Loucy (cell line): ENCODE results near the gene TIGD4.

ENCODE experiments used
- H2AFZ ChIP-seq: fragments of 200-600 bp; sonication (generic); 2 replicates; pipeline ENCODE4 v1.6.0; 2016; ENCODE audit warnings: antibody characterized with exemption, mild to moderate bottlenecking, low read length, moderate library complexity
- H3F3A ChIP-seq: fragments of 200-600 bp; 2 replicates; pipeline ENCODE4 v1.6.0; 2016; ENCODE audit warnings: antibody characterized with exemption, low read depth, mild to moderate bottlenecking
- H3K27me3 ChIP-seq: fragments of 200-600 bp; sonication (generic); 2 replicates; pipeline ENCODE4 v1.6.1; 2014; ENCODE audit warnings: low read length, mild to moderate bottlenecking; ENCODE audit not compliant: insufficient read depth, poor library complexity, severe bottlenecking
- H3K36me3 ChIP-seq: fragments of 200-600 bp; sonication (generic); 2 replicates; pipeline ENCODE4 v1.6.1; 2016; ENCODE audit warnings: low read length; ENCODE audit not compliant: insufficient read depth
- H3K4me1 ChIP-seq: fragments of 200-600 bp; sonication (generic); 2 replicates; pipeline ENCODE4 v1.5.1; 2014; ENCODE audit warnings: low read length, mild to moderate bottlenecking; ENCODE audit not compliant: insufficient read depth, poor library complexity, severe bottlenecking
- H3K4me2 ChIP-seq: fragments of 200-600 bp; sonication (generic); 2 replicates; pipeline ENCODE4 v1.6.0; 2014; ENCODE audit warnings: antibody characterized with exemption, low read length, low read depth, mild to moderate bottlenecking; ENCODE audit not compliant: poor library complexity, severe bottlenecking
- H3K4me3 ChIP-seq: fragments of 200-600 bp; sonication (generic); 2 replicates; pipeline ENCODE4 v1.5.1; 2014; ENCODE audit warnings: low read length, mild to moderate bottlenecking, mixed read lengths; ENCODE audit not compliant: poor library complexity, severe bottlenecking
- H3K79me2 ChIP-seq: fragments of 200-600 bp; sonication (generic); 2 replicates; pipeline ENCODE4 v1.6.1; 2014; ENCODE audit warnings: low read length; ENCODE audit not compliant: insufficient read depth
- H3K9ac ChIP-seq: fragments of 200-600 bp; sonication (generic); 2 replicates; pipeline ENCODE4 v1.6.0; 2014; ENCODE audit warnings: mild to moderate bottlenecking, low read depth, low read length, moderate library complexity; ENCODE audit not compliant: poor library complexity, severe bottlenecking
- H3K9me2 ChIP-seq: fragments of 200-600 bp; sonication (generic); replicated peaks from 2 replicates; pipeline ENCODE4 v1.6.1; 2016; ENCODE audit warnings: low read depth, low read length, mixed read lengths
- H3K9me3 ChIP-seq: fragments of 200-600 bp; sonication (generic); 2 replicates; pipeline ENCODE4 v1.6.1; 2014; ENCODE audit warnings: mild to moderate bottlenecking, antibody characterized with exemption, low read length, low read depth; ENCODE audit not compliant: insufficient read depth
- H4K20me1 ChIP-seq: fragments of 200-600 bp; sonication (generic); 2 replicates; pipeline ENCODE4 v1.6.0; 2014; ENCODE audit warnings: antibody characterized with exemption, low read length, mild to moderate bottlenecking; ENCODE audit not compliant: insufficient read depth, poor library complexity, severe bottlenecking
- EZH2phosphoT487 ChIP-seq: fragments of 200-600 bp; IDR thresholded peaks from 2 replicates; pipeline ENCODE4 v1.6.1; 2018; ENCODE audit warnings: antibody characterized with exemption, mild to moderate bottlenecking, moderate library complexity, borderline replicate concordance
- TF ChIP-seq, protein P1 (sequence below): fragments of 200-600 bp; sonication (generic); conservative IDR thresholded peaks from 2 replicates; pipeline ENCODE4 v1.5.1; 2014; ENCODE audit warnings: mild to moderate bottlenecking, antibody characterized with exemption, low read length

TIGD4 gene

DNA sequence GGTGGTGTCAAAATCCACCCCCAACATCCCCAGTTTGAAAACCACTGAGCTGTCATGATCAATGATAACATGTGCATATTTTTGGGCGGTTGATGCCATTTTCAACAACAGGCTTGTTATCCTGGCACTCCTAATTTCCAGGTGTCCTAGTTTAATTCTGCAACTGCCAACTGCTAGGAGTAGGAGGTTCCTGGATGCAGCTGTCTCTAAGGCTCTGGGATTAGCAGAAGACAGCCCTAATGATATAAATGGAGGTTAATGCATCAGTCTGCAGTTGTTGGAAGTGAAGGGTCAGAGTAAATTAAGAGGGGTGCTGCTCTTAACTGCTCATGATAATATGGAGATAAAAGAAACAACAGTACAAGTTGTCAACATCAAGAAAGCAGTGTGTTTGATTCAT, 24.0 kb upstream of the TIGD4 start:
- Histone ChIP-seq H3K4me2 (no peak overlapping the region), H3K9me2 (no peaks in the 10 kb centered on the region), H3F3A (peaks cover 4% of the 10 kb centered on the region; the same call in 1 of the 2 replicates), H3K9ac (no peak overlapping the region), H3K4me1 (peaks cover 70% of the 10 kb centered on the region), H4K20me1 (peaks cover 6% of the 10 kb centered on the region), H3K79me2 (peaks cover 85% of the 10 kb centered on the region), H3K27me3 (no peaks in the 10 kb centered on the region), H3K36me3 (0 out of 2 replicates have a peak, but pooled peaks cover 2% of the 10 kb centered on the region), H2AFZ (no peak overlapping the region), H3K4me3 (no peak overlapping the region), H3K9me3 (no peaks in the 10 kb centered on the region)
- TF ChIP-seq EZH2phosphoT487 = no peak
- TF ChIP-seq, protein P1, sequence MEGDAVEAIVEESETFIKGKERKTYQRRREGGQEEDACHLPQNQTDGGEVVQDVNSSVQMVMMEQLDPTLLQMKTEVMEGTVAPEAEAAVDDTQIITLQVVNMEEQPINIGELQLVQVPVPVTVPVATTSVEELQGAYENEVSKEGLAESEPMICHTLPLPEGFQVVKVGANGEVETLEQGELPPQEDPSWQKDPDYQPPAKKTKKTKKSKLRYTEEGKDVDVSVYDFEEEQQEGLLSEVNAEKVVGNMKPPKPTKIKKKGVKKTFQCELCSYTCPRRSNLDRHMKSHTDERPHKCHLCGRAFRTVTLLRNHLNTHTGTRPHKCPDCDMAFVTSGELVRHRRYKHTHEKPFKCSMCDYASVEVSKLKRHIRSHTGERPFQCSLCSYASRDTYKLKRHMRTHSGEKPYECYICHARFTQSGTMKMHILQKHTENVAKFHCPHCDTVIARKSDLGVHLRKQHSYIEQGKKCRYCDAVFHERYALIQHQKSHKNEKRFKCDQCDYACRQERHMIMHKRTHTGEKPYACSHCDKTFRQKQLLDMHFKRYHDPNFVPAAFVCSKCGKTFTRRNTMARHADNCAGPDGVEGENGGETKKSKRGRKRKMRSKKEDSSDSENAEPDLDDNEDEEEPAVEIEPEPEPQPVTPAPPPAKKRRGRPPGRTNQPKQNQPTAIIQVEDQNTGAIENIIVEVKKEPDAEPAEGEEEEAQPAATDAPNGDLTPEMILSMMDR = no peak

DNA sequence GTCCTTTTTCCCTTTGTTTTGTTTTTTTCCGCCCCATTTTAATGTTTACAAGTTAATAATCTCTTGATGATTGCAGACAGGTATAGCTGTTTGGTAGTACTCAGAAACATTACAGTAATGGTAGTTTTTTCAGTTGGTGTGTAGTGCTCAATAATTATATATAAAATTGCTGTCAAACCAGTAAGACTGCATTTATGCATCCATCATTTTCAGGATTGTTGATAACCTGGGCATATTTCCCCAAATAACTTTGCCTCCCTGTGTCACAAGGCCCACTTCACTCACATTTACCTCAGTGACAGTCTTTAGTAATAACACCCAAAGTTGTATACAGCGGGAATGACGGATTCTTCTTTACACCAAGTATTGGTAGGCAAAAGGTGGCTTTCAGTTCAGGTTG, 16.4 kb upstream of the TIGD4 start:
- H3K9me2 ChIP-seq = no peaks in the 10 kb centered on the region
- TF ChIP-seq, protein P1 = no peak
- no peak for TF ChIP-seq EZH2phosphoT487
- H3K9me3 ChIP-seq = no peaks in the 10 kb centered on the region
- H3F3A ChIP-seq = no peaks in the 10 kb centered on the region
- H3K27me3 ChIP-seq = no peaks in the 10 kb centered on the region
- no peaks in the 10 kb centered on the region for H3K36me3 ChIP-seq
- peaks cover 83% of the 10 kb centered on the region for H3K79me2 ChIP-seq
- no peak overlapping the region for H2AFZ ChIP-seq
- peaks cover 12% of the 10 kb centered on the region for H4K20me1 ChIP-seq
- no peak overlapping the region for H3K4me3 ChIP-seq
- peaks cover 27% of the 10 kb centered on the region for H3K4me1 ChIP-seq
- no peak overlapping the region for H3K9ac ChIP-seq
- H3K4me2 ChIP-seq = no peak overlapping the region

DNA sequence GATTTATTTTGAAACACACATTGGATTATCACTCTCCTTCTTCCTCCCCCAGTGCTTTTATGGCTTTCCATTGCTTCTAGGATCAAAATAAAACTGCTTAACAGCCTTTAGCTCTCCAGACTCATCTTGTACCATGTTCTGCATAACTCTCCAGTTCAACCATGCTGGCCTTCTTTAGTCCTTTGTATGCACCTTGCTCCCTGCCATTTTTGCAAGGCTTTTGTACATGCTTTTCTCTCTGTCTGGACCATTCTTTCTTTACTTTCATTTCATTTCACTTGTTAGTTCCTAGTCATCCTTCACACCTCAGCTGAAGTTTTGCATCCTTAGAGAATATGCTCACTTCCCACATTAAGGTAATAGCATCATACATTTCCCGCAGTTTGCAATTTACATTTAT, 7.1 kb upstream of the TIGD4 start:
- Histone ChIP-seq H3K4me1 (peaks cover 64% of the 10 kb centered on the region), H3K36me3 (no peaks in the 10 kb centered on the region), H3K27me3 (no peaks in the 10 kb centered on the region), H4K20me1 (peaks cover 38% of the 10 kb centered on the region), H3K9me2 (no peaks in the 10 kb centered on the region), H3F3A (no peaks in the 10 kb centered on the region), H2AFZ (no peak overlapping the region), H3K9ac (peak overlapping the region; percentile 43), H3K4me3 (peak overlapping the region; percentile 94), H3K79me2 (peaks cover 98% of the 10 kb centered on the region), H3K4me2 (peak overlapping the region; percentile 91), H3K9me3 (no peaks in the 10 kb centered on the region)
- no peak for TF ChIP-seq EZH2phosphoT487
- TF ChIP-seq, protein P1 = no peak
